Endothelial cell (in vitro differentiated cells): ENCODE results near the gene CRIP1. TPM values are rescaled to one million over a fixed set of nuclear protein-coding genes. Genes with fewer than 3 reads are reported as not detected.

Source experiments
- DNase-seq: peaks from one replicate; pipeline ENCODE4 v3.0.0; 2021; ENCODE audit warnings: low spot score
- H3K27ac Mint-ChIP-seq: one replicate; pipeline ENCODE4 v1.8.0; 2021; ENCODE audit warnings: mixed read lengths, inconsistent platforms; ENCODE audit not compliant: unreplicated experiment
- H3K27me3 Mint-ChIP-seq: one replicate; pipeline ENCODE4 v1.8.0; 2021; ENCODE audit warnings: mild to moderate bottlenecking, moderate library complexity, mixed read lengths, inconsistent platforms; ENCODE audit not compliant: unreplicated experiment
- H3K36me3 Mint-ChIP-seq: one replicate; pipeline ENCODE4 v1.8.0; 2021; ENCODE audit warnings: mild to moderate bottlenecking, low read depth, mixed read lengths, inconsistent platforms; ENCODE audit not compliant: unreplicated experiment
- H3K4me1 Mint-ChIP-seq: one replicate; pipeline ENCODE4 v1.8.0; 2021; ENCODE audit warnings: mild to moderate bottlenecking, mixed read lengths, inconsistent platforms; ENCODE audit not compliant: unreplicated experiment
- H3K4me3 Mint-ChIP-seq: one replicate; pipeline ENCODE4 v1.8.0; 2021; ENCODE audit warnings: mild to moderate bottlenecking, mixed read lengths, inconsistent platforms; ENCODE audit not compliant: unreplicated experiment
- H3K9me3 Mint-ChIP-seq: one replicate; pipeline ENCODE4 v1.8.0; 2021; ENCODE audit warnings: mixed read lengths, inconsistent platforms; ENCODE audit not compliant: unreplicated experiment
- CTCF ChIP-seq: fragments of 200-600 bp; sonication (generic); IDR thresholded peaks from one replicate; pipeline ENCODE4 v1.5.0; 2021; ENCODE audit warnings: antibody characterized with exemption; ENCODE audit not compliant: unreplicated experiment
- total RNA-seq: library from RNA; stranded (reverse); fragmentation: NEBNext Ultra II Directional; extraction: Animal tissue kit (Norgen Biotek cat#: 25700); gene quantifications from one replicate; pipeline ENCODE4 v1.2.1, GENCODE V29; 2021; ENCODE audit not compliant: unreplicated experiment

Gene CRIP1
- total RNA-seq, 1 donor from 2014 or later, result 2.5 TPM

GRCh38 chr14:105488781-105489541 lies 2.3 kb downstream of the CRIP1 start:
- TF ChIP-seq CTCF, result no peak
- Mint-ChIP-seq H3K4me1 (peaks cover 7% of the 10 kb centered on the region), H3K27ac (no peak overlapping the region), H3K36me3 (peaks cover 4% of the 10 kb centered on the region), H3K9me3 (no peaks in the 10 kb centered on the region), H3K4me3 (no peak overlapping the region), H3K27me3 (peaks cover 30% of the 10 kb centered on the region)
- DNase-seq, result no peak

GRCh38 chr14:105489542-105490266 lies 3.0 kb downstream of the CRIP1 start:
- TF ChIP-seq CTCF, result no peak
- no peak overlapping the region for H3K27ac Mint-ChIP-seq
- no peaks in the 10 kb centered on the region for H3K9me3 Mint-ChIP-seq
- peak; percentile 80 for DNase-seq
- H3K4me1 Mint-ChIP-seq, result peaks cover 2% of the 10 kb centered on the region
- peaks cover 26% of the 10 kb centered on the region for H3K27me3 Mint-ChIP-seq
- no peaks in the 10 kb centered on the region for H3K36me3 Mint-ChIP-seq
- peak overlapping the region; percentile 42 for H3K4me3 Mint-ChIP-seq

- H3K27ac Mint-ChIP-seq, result no peak overlapping the region
- peaks cover 26% of the 10 kb centered on the region for H3K27me3 Mint-ChIP-seq
- TF ChIP-seq CTCF, result no peak
- peaks cover 2% of the 10 kb centered on the region for H3K4me1 Mint-ChIP-seq
- H3K4me3 Mint-ChIP-seq, result no peak overlapping the region
- no peaks in the 10 kb centered on the region for H3K36me3 Mint-ChIP-seq
- H3K9me3 Mint-ChIP-seq, result no peaks in the 10 kb centered on the region
- DNase-seq, result no peak
These were observed 3.5 kb downstream of the CRIP1 start for GRCh38 chr14:105490267-105490571.

GRCh38 chr14:105490572-105491365 lies 4.1 kb downstream of the CRIP1 start, which contains the start of gene TEDC1:
Gene TEDC1 (plus strand): TSS chr14:105491246. CDS start chr14:105491376, 130 bp downstream.
- no peaks in the 10 kb centered on the region for H3K36me3 Mint-ChIP-seq
- TF ChIP-seq CTCF, result peak; percentile 69
- peak; percentile 99 for DNase-seq
- no peaks in the 10 kb centered on the region for H3K9me3 Mint-ChIP-seq
- peaks cover 24% of the 10 kb centered on the region for H3K27me3 Mint-ChIP-seq
- H3K4me3 Mint-ChIP-seq, result peak within 1 kb of the TSS; percentile 85
- peaks cover 2% of the 10 kb centered on the region for H3K4me1 Mint-ChIP-seq
- H3K27ac Mint-ChIP-seq, result peak within 1 kb of the TSS; percentile 84
